MM.1S (cell line): Measurements from ENCODE around the gene CEP170B.

Experiments
- DNase-seq: peaks from one replicate; pipeline ENCODE4 v3.0.0-alpha.2; 2015
- H2AFZ ChIP-seq: fragments of 300-600 bp; sonication (generic); 2 replicates; pipeline ENCODE4 v1.6.0; 2016; ENCODE audit warnings: antibody characterized with exemption, low read length
- H3F3A ChIP-seq: fragments of 300-600 bp; sonication (generic); 2 replicates; pipeline ENCODE4 v1.6.1; 2016; ENCODE audit warnings: mild to moderate bottlenecking, antibody characterized with exemption, low read length, moderate library complexity, mixed read lengths; ENCODE audit not compliant: insufficient read depth
- H3K27ac ChIP-seq: fragments of 300-600 bp; sonication (generic); 2 replicates; pipeline ENCODE4 v1.5.1; 2016; ENCODE audit warnings: mild to moderate bottlenecking, low read length
- H3K27me3 ChIP-seq: fragments of 300-600 bp; sonication (generic); replicated peaks from 2 replicates; pipeline ENCODE4 v1.6.0; 2016; ENCODE audit warnings: low read length; ENCODE audit not compliant: insufficient read depth
- H3K36me3 ChIP-seq: fragments of 300-600 bp; sonication (generic); replicated peaks from 2 replicates; pipeline ENCODE4 v1.6.1; 2016; ENCODE audit warnings: mild to moderate bottlenecking, low read length, mixed read lengths; ENCODE audit not compliant: insufficient read depth
- H3K4me1 ChIP-seq: fragments of 300-600 bp; sonication (generic); 2 replicates; pipeline ENCODE4 v1.6.1; 2016; ENCODE audit warnings: low read length, mixed read lengths
- H3K4me2 ChIP-seq: fragments of 300-600 bp; sonication (generic); 2 replicates; pipeline ENCODE4 v1.6.0; 2016; ENCODE audit warnings: low read depth, low read length
- H3K4me3 ChIP-seq: fragments of 300-600 bp; sonication (generic); 2 replicates; pipeline ENCODE4 v1.5.1; 2016; ENCODE audit warnings: low read length, mixed read lengths
- H3K79me2 ChIP-seq: fragments of 300-600 bp; sonication (generic); 2 replicates; pipeline ENCODE4 v1.6.1; 2016; ENCODE audit warnings: mixed run types, low read length, mixed read lengths
- H3K9ac ChIP-seq: fragments of 300-600 bp; sonication (generic); 2 replicates; pipeline ENCODE4 v1.6.1; 2016; ENCODE audit warnings: low read length, mixed read lengths
- H3K9me2 ChIP-seq: fragments of 300-600 bp; sonication (generic); replicated peaks from 2 replicates; pipeline ENCODE4 v1.6.1; 2016; ENCODE audit warnings: mild to moderate bottlenecking, low read length, mixed read lengths; ENCODE audit not compliant: insufficient read depth
- H3K9me3 ChIP-seq: fragments of 300-600 bp; sonication (generic); replicated peaks from 2 replicates; pipeline ENCODE4 v1.6.1; 2016; ENCODE audit warnings: mild to moderate bottlenecking, low read length, mixed read lengths; ENCODE audit not compliant: insufficient read depth
- H4K20me1 ChIP-seq: fragments of 300-600 bp; sonication (generic); 2 replicates; pipeline ENCODE4 v1.6.1; 2016; ENCODE audit warnings: mild to moderate bottlenecking, low read length, moderate library complexity, mixed read lengths; ENCODE audit not compliant: insufficient read depth
- CTCF ChIP-seq: fragments of 300-600 bp; sonication (generic); IDR thresholded peaks from 2 replicates; pipeline ENCODE4 v1.5.1; 2016; ENCODE audit warnings: antibody characterized with exemption, low read length, mixed read lengths
- EZH2 ChIP-seq: fragments of 300-600 bp; sonication (generic); optimal IDR thresholded peaks from 2 replicates; pipeline ENCODE3; 2017; ENCODE audit warnings: low read depth, mild to moderate bottlenecking, antibody characterized with exemption, low read length, mixed read lengths
- EZH2phosphoT487 ChIP-seq: fragments of 300-600 bp; sonication (generic); IDR thresholded peaks from 2 replicates; pipeline ENCODE4 v1.6.1; 2018; ENCODE audit warnings: antibody characterized with exemption, low read length

The CEP170B gene

GRCh38 chr14:104936361-104937155 is 71.5 kb downstream of the CEP170B start:
- H3K79me2 ChIP-seq, result no peaks in the 10 kb centered on the region
- TF ChIP-seq EZH2 (no peak), EZH2phosphoT487 (no peak), CTCF (no peak)
- H3K9me2 ChIP-seq, result no peaks in the 10 kb centered on the region
- no peak for DNase-seq
- H2AFZ ChIP-seq, result no peak overlapping the region
- H3K4me1 ChIP-seq, result no peaks in the 10 kb centered on the region
- no peaks in the 10 kb centered on the region for H3K9me3 ChIP-seq
- no peaks in the 10 kb centered on the region for H3K36me3 ChIP-seq
- no peak overlapping the region for H3K4me3 ChIP-seq
- H3K27ac ChIP-seq, result no peak overlapping the region
- peaks cover 45% of the 10 kb centered on the region for H3K27me3 ChIP-seq
- H3K4me2 ChIP-seq, result no peak overlapping the region
- no peaks in the 10 kb centered on the region for H3F3A ChIP-seq
- H3K9ac ChIP-seq, result no peak overlapping the region
- no peaks in the 10 kb centered on the region for H4K20me1 ChIP-seq

GRCh38 chr14:104937161-104937560 is 72.1 kb downstream of the CEP170B start:
- no peak for DNase-seq
- no peaks in the 10 kb centered on the region for H3K9me3 ChIP-seq
- H3K9me2 ChIP-seq, result no peaks in the 10 kb centered on the region
- H3K4me1 ChIP-seq, result no peaks in the 10 kb centered on the region
- peaks cover 45% of the 10 kb centered on the region for H3K27me3 ChIP-seq
- no peak overlapping the region for H3K4me3 ChIP-seq
- H3K27ac ChIP-seq, result no peak overlapping the region
- H3K79me2 ChIP-seq, result no peaks in the 10 kb centered on the region
- no peak overlapping the region for H3K4me2 ChIP-seq
- no peaks in the 10 kb centered on the region for H3K36me3 ChIP-seq
- H3F3A ChIP-seq, result no peaks in the 10 kb centered on the region
- H2AFZ ChIP-seq, result no peak overlapping the region
- H3K9ac ChIP-seq, result no peak overlapping the region
- TF ChIP-seq EZH2 (no peak), CTCF (no peak), EZH2phosphoT487 (no peak)
- no peaks in the 10 kb centered on the region for H4K20me1 ChIP-seq

DNA sequence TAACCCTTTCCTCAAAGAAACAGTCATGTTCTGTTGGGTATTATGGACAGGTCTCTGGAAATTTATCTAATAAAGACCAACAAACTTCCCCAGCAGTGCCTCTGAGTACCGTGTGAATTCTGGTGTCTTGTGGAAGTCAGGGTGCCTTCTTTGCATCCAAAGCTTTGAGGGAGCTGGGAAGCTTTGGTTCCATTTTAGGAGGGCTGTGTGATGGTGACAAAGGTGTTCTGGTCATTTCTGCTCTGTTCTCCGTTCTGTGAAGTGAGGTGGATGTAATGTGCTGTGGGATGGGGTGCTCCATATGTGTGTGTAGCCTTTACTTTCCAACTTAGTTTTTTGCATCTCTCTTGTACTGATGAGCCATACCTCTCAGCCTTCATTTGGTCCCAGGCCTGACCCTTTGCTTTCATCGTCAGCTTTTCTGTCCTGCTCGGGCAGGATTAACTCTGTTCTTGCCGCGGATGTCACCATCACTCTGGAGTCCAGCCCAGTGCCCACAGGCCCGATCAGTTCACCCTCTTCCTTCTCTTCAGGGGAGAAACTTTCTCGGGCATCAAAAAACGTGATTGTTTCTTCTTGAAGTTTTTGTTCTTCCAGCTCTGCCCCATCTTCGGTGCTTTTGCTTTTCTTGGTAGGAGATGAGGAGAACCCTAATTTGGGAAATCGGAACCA is 72.8 kb downstream of the CEP170B start:
- Histone ChIP-seq H3F3A (no peaks in the 10 kb centered on the region), H3K9me2 (no peaks in the 10 kb centered on the region), H3K79me2 (no peaks in the 10 kb centered on the region), H3K4me1 (no peaks in the 10 kb centered on the region), H3K9me3 (no peaks in the 10 kb centered on the region), H3K27me3 (peaks cover 45% of the 10 kb centered on the region), H3K27ac (no peak overlapping the region), H3K9ac (no peak overlapping the region), H3K4me2 (no peak overlapping the region), H2AFZ (no peak overlapping the region), H3K36me3 (no peaks in the 10 kb centered on the region), H4K20me1 (no peaks in the 10 kb centered on the region), H3K4me3 (no peak overlapping the region)
- TF ChIP-seq EZH2, result no peak
- TF ChIP-seq CTCF, result no peak
- no peak for TF ChIP-seq EZH2phosphoT487
- DNase-seq, result no peak
